ENCODE results near the gene ZNF184.

DNA sequence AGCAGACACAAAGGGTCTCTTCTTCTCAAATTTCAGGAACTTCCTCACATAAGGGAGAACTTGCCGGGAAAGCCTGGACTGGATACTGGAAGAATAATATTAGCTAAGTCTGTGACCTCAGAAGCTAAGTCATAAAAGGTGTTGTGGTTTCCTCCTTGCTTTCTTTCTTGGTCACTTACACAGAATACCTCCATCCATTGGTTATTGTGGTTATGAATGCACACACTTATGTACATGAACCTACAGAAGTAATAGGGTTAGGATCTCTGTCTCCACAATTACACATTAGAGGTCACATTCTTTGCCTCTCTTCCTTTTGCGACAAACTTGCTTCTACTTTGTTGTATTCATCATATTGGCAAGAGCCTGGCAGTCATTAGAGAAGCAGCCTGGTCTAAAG, 43.9 kb downstream of the ZNF184 start:
- TF ChIP-seq CTCF (IDR thresholded peaks at IDR 0.05) (no peak), POLR2A (IDR thresholded peaks at IDR 0.05) (no peak)

Data from gastroesophageal sphincter (tissue), 3 donors.